ENCODE results near the gene PRSS8. TPM values are rescaled to one million over a fixed set of nuclear protein-coding genes. Genes with fewer than 3 reads are reported as not detected.

The PRSS8 gene
- total RNA-seq, 1 experiment from 2014 or later: 42.6 TPM

- no peak for TF ChIP-seq ATF3 (IDR thresholded peaks at IDR 0.05)
- TF ChIP-seq RAD21 (IDR thresholded peaks at IDR 0.05; ENCODE audit: low read depth): no peak
- TF ChIP-seq EZH2 (IDR thresholded peaks at IDR 0.05): no peak
- no peak for TF ChIP-seq SIN3A (IDR thresholded peaks at IDR 0.05; ENCODE audit: low read depth)
- no peak for TF ChIP-seq SP1 (IDR thresholded peaks at IDR 0.05; ENCODE audit: low read depth)
- no peak for TF ChIP-seq POLR2AphosphoS5 (IDR thresholded peaks at IDR 0.05; ENCODE audit: low read depth, low read length)
- TF ChIP-seq POLR2A (IDR thresholded peaks at IDR 0.05; ENCODE audit: borderline replicate concordance, extremely low read depth, insufficient read depth, insufficient read length): no peak
- TF ChIP-seq YY1 (IDR thresholded peaks at IDR 0.05; ENCODE audit: extremely low read depth, insufficient replicate concordance, low read depth, low read length): no peak
- TF ChIP-seq SRF (IDR thresholded peaks at IDR 0.05; ENCODE audit: low read depth): no peak
- no peak for TF ChIP-seq CBX3 (IDR thresholded peaks at IDR 0.05; ENCODE audit: low read depth)
- TF ChIP-seq EZH2phosphoT487 (IDR thresholded peaks at IDR 0.05; ENCODE audit: borderline replicate concordance): no peak
- TF ChIP-seq JUND (IDR thresholded peaks at IDR 0.05): no peak
- TF ChIP-seq ZFX (IDR thresholded peaks at IDR 0.05): no peak
- TF ChIP-seq, protein P1, sequence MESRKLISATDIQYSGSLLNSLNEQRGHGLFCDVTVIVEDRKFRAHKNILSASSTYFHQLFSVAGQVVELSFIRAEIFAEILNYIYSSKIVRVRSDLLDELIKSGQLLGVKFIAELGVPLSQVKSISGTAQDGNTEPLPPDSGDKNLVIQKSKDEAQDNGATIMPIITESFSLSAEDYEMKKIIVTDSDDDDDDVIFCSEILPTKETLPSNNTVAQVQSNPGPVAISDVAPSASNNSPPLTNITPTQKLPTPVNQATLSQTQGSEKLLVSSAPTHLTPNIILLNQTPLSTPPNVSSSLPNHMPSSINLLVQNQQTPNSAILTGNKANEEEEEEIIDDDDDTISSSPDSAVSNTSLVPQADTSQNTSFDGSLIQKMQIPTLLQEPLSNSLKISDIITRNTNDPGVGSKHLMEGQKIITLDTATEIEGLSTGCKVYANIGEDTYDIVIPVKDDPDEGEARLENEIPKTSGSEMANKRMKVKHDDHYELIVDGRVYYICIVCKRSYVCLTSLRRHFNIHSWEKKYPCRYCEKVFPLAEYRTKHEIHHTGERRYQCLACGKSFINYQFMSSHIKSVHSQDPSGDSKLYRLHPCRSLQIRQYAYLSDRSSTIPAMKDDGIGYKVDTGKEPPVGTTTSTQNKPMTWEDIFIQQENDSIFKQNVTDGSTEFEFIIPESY (IDR thresholded peaks at IDR 0.05; ENCODE audit: extremely low read depth, insufficient replicate concordance, low read length): no peak
- no peak for TF ChIP-seq CEBPB (IDR thresholded peaks at IDR 0.05; ENCODE audit: low read depth)
- intact Hi-C loops (cut with micrococcal nuclease): loop anchor here (5.0 kb wide), 1 partner anchor 333 kb away; the partner anchor contains the start of gene ZNF843
- Histone ChIP-seq H3K4me3 (replicated peaks in 1 of 2; ENCODE audit: low read depth in 1 of 2, low read length in 2 of 2) (peak overlapping the region; percentile 83 to 98), H4K20me1 (ENCODE audit: insufficient read depth) (no peaks in the 10 kb centered on the region), H3K4me1 (ENCODE audit: control insufficient read depth in 1 of 2, insufficient read depth in 2 of 2, low read length in 2 of 2) (peaks cover 10 to 32% of the 10 kb centered on the region in 2 experiments; a peak in 3 of 4 replicates), H3K79me2 (ENCODE audit: insufficient read depth, low read length) (peaks cover 21% of the 10 kb centered on the region), H3K9me3 (ENCODE audit: control insufficient read depth in 1 of 2, insufficient read depth in 1 of 2, low read depth in 1 of 2, low read length in 2 of 2) (no peaks in the 10 kb centered on the region), H3K27ac (ENCODE audit: low read depth, low read length) (peak overlapping the region; percentile 89), H2AFZ (ENCODE audit: low read depth, low read length, poor library complexity, severe bottlenecking) (no peak overlapping the region), H3K9me2 (ENCODE audit: insufficient read depth) (no peaks in the 10 kb centered on the region), H3K36me3 (ENCODE audit: control insufficient read depth in 1 of 2, insufficient read depth in 2 of 2, low read length in 2 of 2) (peaks cover 14 to 39% of the 10 kb centered on the region in 2 experiments), H3K9ac (ENCODE audit: low read length) (peak overlapping the region; percentile 90), H3K4me2 (ENCODE audit: low read length) (peak overlapping the region; percentile 83), H3K27me3 (ENCODE audit: insufficient read depth, low read length) (no peaks in the 10 kb centered on the region)
- ChIA-PET CTCF (interaction anchor here (1.4 kb wide), 1 partner anchor 124 kb away, joined by 3 read pairs; the partner anchor contains the start of gene HSD3B7), RAD21 (ENCODE audit: low non-redundant PET in 1 of 2, low total read pairs in 2 of 2, uncharacterized antibody in 2 of 2, unreplicated experiment in 2 of 2) (no interaction called here), POLR2A (no interaction called here)
- DNase-seq (ENCODE audit: low read depth, low spot score): no peak
- ATAC-seq: peak; percentile 3; the same call in 1 of the 2 replicates
- TSS peak; percentile 47 for BruUV-seq (replicated peaks)
Observed at GRCh38 chr16:31108794-31109558, 26.6 kb downstream of the PRSS8 start.

Data from HCT116 (cell line).